HepG2 (cell line): ENCODE results near the gene VTI1B. TPM values are rescaled to one million over a fixed set of nuclear protein-coding genes. Genes with fewer than 3 reads are reported as not detected.
A peak's percentile ranks its signal among the peaks of the same experiment; 100 is the strongest.

Experiments used
- NCOA2 ChIP-seq: sonication (generic); formaldehyde crosslinking; IDR thresholded peaks from 2 replicates; pipeline ENCODE4 v1.8.0; 2022; ENCODE audit warnings: inconsistent platforms
- NFE2L1 ChIP-seq: sonication (generic); formaldehyde crosslinking; IDR thresholded peaks from 2 replicates; pipeline ENCODE4 v1.4.0; 2020; ENCODE audit warnings: missing genetic modification reagents, mild to moderate bottlenecking, borderline replicate concordance
- REPIN1 ChIP-seq: sonication (generic); formaldehyde crosslinking; IDR thresholded peaks from 2 replicates; pipeline ENCODE4 v1.8.0; 2022; ENCODE audit warnings: missing genetic modification reagents, low read depth, mild to moderate bottlenecking, borderline replicate concordance
- RFXAP ChIP-seq: sonication (generic); formaldehyde crosslinking; IDR thresholded peaks from 2 replicates; pipeline ENCODE4 v1.4.0; 2020; ENCODE audit warnings: missing genetic modification reagents, borderline replicate concordance
- SAP130 ChIP-seq: IDR thresholded peaks from 2 replicates; pipeline ENCODE4 v1.6.1; 2016; ENCODE audit warnings: low read depth
- ZNF317 ChIP-seq: sonication (generic); formaldehyde crosslinking; IDR thresholded peaks from 2 replicates; pipeline ENCODE4 v1.5.0; 2020; ENCODE audit warnings: mild to moderate bottlenecking, missing genetic modification reagents
- ZNF333 ChIP-seq: sonication (generic); formaldehyde crosslinking; IDR thresholded peaks from 2 replicates; pipeline ENCODE4 v1.4.0; 2020; ENCODE audit warnings: mild to moderate bottlenecking, missing genetic modification reagents, borderline replicate concordance
- ZNF644 ChIP-seq: IDR thresholded peaks from 2 replicates; pipeline ENCODE4 v1.6.1; 2016; ENCODE audit warnings: low read depth
- polyA plus RNA-seq, 8 experiments: library from polyadenylated mRNA; depleted of rRNA in 3 of 8; stranded (reverse) in 7 of 8; unstranded in 1 of 8; fragments of >200 nt; fragmentation: Illumina TruSeq in 4 of 8; extraction: Trizol in 4 of 8; gene quantifications; 2 replicates each; pipeline versions ENCODE4 v1.2.1 to v1.2.3, GENCODE V29; 2011 to 2016; ENCODE audit warnings: low read depth in 4 of 8, missing spikeins in 1 of 8, mixed read lengths in 1 of 8; ENCODE audit not compliant: insufficient read depth in 1 of 8
- total RNA-seq, 5 experiments: library from RNA; depleted of rRNA; stranded (reverse); fragments of >200 nt; fragmentation: Illumina TruSeq; extraction: Trizol; gene quantifications; 2 replicates each; pipeline ENCODE4 v1.2.3, GENCODE V29; 2016; ENCODE audit warnings: low read depth in 1 of 5
- TF ChIP-seq, protein P1 (sequence below): sonication (generic); formaldehyde crosslinking; IDR thresholded peaks from 2 replicates; pipeline ENCODE4 v1.9.0; 2021; ENCODE audit warnings: missing genetic modification reagents, borderline replicate concordance
- TF ChIP-seq, protein P2 (sequence below): sonication (generic); formaldehyde crosslinking; conservative IDR thresholded peaks from 2 replicates; pipeline ENCODE4 v1.8.0; 2022; ENCODE audit warnings: low read depth, missing genetic modification reagents
- TF ChIP-seq, protein P3 (sequence below): sonication (generic); formaldehyde crosslinking; IDR thresholded peaks from 2 replicates; pipeline ENCODE4 v1.5.0; 2020; ENCODE audit warnings: mild to moderate bottlenecking, missing genetic modification reagents
- TF ChIP-seq, protein P4 (sequence below): IDR thresholded peaks from 2 replicates; pipeline ENCODE4 v1.6.1; 2012; ENCODE audit warnings: low read length, improper control_type of control experiment
- TF ChIP-seq, protein P5 (sequence below): sonication (generic); formaldehyde crosslinking; conservative IDR thresholded peaks from 2 replicates; pipeline ENCODE4 v1.8.0; 2022; ENCODE audit warnings: mild to moderate bottlenecking, moderate library complexity, missing genetic modification reagents
- TF ChIP-seq, protein P6 (sequence below): sonication (generic); formaldehyde crosslinking; IDR thresholded peaks from 2 replicates; pipeline ENCODE4 v1.4.0; 2020; ENCODE audit warnings: missing genetic modification reagents

Gene VTI1B
- total and polyA plus RNA-seq, 2 of the 13 experiments (the other 11 are each of a cell fraction or from before 2014, with no cell fraction given), result 39.0 to 103 TPM

DNA sequence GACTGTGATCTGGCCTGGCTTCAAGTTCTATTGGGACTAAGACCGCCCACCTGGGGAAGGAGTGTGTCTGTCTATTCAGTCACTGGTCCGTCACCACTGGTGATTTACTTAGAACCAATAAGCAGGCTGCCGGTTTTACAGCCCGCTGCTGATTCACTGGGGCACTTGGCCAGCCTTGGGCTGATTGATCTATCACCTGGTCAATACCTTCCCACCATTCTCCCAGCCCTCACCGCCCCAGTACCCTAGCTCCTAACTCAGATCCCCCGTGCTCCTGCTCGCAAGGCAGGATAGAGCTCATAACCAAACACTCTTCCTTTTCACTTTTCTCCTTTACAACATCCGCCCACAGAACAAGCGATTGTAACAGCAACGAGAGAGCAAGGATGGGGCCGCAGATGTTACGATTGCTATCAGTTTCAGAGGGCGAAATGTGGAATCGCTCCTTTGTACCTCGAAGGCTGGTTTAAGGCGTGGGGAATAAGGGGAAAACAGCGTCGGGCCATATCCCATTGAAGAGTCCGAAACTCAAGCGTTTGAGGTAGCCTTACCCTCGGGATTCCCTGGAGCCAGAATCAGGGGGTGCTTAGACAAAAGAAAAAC lies 20.5 kb upstream of the VTI1B start (continued):
- TF ChIP-seq RFXAP, result peak; percentile 78
- TF ChIP-seq, protein P1, sequence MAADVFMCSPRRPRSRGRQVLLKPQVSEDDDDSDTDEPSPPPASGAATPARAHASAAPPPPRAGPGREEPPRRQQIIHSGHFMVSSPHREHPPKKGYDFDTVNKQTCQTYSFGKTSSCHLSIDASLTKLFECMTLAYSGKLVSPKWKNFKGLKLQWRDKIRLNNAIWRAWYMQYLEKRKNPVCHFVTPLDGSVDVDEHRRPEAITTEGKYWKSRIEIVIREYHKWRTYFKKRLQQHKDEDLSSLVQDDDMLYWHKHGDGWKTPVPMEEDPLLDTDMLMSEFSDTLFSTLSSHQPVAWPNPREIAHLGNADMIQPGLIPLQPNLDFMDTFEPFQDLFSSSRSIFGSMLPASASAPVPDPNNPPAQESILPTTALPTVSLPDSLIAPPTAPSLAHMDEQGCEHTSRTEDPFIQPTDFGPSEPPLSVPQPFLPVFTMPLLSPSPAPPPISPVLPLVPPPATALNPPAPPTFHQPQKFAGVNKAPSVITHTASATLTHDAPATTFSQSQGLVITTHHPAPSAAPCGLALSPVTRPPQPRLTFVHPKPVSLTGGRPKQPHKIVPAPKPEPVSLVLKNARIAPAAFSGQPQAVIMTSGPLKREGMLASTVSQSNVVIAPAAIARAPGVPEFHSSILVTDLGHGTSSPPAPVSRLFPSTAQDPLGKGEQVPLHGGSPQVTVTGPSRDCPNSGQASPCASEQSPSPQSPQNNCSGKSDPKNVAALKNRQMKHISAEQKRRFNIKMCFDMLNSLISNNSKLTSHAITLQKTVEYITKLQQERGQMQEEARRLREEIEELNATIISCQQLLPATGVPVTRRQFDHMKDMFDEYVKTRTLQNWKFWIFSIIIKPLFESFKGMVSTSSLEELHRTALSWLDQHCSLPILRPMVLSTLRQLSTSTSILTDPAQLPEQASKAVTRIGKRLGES (CRISPR knock-in tag), result no peak
- no peak for TF ChIP-seq NCOA2
- TF ChIP-seq NFE2L1 (CRISPR knock-in tag), result no peak
- no peak for TF ChIP-seq ZNF317 (CRISPR knock-in tag)
- TF ChIP-seq SAP130 (CRISPR knock-in tag), result peak; percentile 84
- TF ChIP-seq, protein P2, sequence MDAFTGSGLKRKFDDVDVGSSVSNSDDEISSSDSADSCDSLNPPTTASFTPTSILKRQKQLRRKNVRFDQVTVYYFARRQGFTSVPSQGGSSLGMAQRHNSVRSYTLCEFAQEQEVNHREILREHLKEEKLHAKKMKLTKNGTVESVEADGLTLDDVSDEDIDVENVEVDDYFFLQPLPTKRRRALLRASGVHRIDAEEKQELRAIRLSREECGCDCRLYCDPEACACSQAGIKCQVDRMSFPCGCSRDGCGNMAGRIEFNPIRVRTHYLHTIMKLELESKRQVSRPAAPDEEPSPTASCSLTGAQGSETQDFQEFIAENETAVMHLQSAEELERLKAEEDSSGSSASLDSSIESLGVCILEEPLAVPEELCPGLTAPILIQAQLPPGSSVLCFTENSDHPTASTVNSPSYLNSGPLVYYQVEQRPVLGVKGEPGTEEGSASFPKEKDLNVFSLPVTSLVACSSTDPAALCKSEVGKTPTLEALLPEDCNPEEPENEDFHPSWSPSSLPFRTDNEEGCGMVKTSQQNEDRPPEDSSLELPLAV (CRISPR knock-in tag), result no peak
- TF ChIP-seq ZNF644 (CRISPR knock-in tag), result 0 out of 2 replicates have a peak, but pooled peaks have one; percentile 27
- TF ChIP-seq, protein P3, sequence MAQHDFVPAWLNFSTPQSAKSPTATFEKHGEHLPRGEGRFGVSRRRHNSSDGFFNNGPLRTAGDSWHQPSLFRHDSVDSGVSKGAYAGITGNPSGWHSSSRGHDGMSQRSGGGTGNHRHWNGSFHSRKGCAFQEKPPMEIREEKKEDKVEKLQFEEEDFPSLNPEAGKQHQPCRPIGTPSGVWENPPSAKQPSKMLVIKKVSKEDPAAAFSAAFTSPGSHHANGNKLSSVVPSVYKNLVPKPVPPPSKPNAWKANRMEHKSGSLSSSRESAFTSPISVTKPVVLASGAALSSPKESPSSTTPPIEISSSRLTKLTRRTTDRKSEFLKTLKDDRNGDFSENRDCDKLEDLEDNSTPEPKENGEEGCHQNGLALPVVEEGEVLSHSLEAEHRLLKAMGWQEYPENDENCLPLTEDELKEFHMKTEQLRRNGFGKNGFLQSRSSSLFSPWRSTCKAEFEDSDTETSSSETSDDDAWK, result no peak
- TF ChIP-seq ZNF333 (CRISPR knock-in tag), result no peak
- TF ChIP-seq, protein P4, sequence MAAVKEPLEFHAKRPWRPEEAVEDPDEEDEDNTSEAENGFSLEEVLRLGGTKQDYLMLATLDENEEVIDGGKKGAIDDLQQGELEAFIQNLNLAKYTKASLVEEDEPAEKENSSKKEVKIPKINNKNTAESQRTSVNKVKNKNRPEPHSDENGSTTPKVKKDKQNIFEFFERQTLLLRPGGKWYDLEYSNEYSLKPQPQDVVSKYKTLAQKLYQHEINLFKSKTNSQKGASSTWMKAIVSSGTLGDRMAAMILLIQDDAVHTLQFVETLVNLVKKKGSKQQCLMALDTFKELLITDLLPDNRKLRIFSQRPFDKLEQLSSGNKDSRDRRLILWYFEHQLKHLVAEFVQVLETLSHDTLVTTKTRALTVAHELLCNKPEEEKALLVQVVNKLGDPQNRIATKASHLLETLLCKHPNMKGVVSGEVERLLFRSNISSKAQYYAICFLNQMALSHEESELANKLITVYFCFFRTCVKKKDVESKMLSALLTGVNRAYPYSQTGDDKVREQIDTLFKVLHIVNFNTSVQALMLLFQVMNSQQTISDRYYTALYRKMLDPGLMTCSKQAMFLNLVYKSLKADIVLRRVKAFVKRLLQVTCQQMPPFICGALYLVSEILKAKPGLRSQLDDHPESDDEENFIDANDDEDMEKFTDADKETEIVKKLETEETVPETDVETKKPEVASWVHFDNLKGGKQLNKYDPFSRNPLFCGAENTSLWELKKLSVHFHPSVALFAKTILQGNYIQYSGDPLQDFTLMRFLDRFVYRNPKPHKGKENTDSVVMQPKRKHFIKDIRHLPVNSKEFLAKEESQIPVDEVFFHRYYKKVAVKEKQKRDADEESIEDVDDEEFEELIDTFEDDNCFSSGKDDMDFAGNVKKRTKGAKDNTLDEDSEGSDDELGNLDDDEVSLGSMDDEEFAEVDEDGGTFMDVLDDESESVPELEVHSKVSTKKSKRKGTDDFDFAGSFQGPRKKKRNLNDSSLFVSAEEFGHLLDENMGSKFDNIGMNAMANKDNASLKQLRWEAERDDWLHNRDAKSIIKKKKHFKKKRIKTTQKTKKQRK, result no peak
- TF ChIP-seq, protein P5, sequence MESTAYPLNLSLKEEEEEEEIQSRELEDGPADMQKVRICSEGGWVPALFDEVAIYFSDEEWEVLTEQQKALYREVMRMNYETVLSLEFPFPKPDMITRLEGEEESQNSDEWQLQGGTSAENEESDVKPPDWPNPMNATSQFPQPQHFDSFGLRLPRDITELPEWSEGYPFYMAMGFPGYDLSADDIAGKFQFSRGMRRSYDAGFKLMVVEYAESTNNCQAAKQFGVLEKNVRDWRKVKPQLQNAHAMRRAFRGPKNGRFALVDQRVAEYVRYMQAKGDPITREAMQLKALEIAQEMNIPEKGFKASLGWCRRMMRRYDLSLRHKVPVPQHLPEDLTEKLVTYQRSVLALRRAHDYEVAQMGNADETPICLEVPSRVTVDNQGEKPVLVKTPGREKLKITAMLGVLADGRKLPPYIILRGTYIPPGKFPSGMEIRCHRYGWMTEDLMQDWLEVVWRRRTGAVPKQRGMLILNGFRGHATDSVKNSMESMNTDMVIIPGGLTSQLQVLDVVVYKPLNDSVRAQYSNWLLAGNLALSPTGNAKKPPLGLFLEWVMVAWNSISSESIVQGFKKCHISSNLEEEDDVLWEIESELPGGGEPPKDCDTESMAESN (CRISPR knock-in tag), result no peak
- TF ChIP-seq, protein P6, sequence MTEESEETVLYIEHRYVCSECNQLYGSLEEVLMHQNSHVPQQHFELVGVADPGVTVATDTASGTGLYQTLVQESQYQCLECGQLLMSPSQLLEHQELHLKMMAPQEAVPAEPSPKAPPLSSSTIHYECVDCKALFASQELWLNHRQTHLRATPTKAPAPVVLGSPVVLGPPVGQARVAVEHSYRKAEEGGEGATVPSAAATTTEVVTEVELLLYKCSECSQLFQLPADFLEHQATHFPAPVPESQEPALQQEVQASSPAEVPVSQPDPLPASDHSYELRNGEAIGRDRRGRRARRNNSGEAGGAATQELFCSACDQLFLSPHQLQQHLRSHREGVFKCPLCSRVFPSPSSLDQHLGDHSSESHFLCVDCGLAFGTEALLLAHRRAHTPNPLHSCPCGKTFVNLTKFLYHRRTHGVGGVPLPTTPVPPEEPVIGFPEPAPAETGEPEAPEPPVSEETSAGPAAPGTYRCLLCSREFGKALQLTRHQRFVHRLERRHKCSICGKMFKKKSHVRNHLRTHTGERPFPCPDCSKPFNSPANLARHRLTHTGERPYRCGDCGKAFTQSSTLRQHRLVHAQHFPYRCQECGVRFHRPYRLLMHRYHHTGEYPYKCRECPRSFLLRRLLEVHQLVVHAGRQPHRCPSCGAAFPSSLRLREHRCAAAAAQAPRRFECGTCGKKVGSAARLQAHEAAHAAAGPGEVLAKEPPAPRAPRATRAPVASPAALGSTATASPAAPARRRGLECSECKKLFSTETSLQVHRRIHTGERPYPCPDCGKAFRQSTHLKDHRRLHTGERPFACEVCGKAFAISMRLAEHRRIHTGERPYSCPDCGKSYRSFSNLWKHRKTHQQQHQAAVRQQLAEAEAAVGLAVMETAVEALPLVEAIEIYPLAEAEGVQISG, result 0 out of 2 replicates have a peak, but pooled peaks have one; percentile 22
- TF ChIP-seq REPIN1, result 0 out of 2 replicates have a peak, but pooled peaks have one; percentile 76
